ENCODE data around the gene PLA1A.

Gene PLA1A

DNA sequence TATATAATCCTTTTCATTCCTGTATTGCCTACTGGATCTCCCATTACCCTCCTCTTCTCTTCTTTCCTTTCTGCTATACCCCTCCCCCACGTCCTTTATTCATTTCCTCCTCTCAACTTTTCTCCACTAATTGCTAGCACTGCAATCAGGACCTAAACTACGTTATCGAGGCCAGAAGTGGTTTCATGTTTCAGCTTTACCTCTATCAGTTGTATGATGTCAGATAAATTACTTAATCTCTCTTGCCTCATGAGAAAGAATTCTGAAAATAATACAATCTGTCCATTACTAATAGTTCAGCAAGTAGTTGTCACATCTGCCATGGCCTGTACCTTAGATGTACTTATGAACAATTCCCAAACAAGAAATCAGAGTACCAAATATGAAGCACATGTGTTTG is 52.1 kb downstream of the PLA1A start:
- H3K4me3 ChIP-seq (ENCODE audit: control insufficient read depth in 1 of 7, extremely low read depth in 1 of 7, insufficient read depth in 4 of 7, low read depth in 2 of 7, low read length in 6 of 7): no peak overlapping the region
- H3K27ac ChIP-seq (ENCODE audit: insufficient read depth in 1 of 2, low read depth in 1 of 2, low read length in 2 of 2, poor library complexity in 1 of 2, severe bottlenecking in 2 of 2): no peak overlapping the region
- H3K4me1 ChIP-seq (ENCODE audit: control extremely low read depth in 1 of 4, control insufficient read depth in 4 of 4, insufficient read depth in 4 of 4, low read length in 3 of 4): peaks cover 0 to 7% (median 2%) of the 10 kb centered on the region in 4 experiments
- DNase-seq: no peak
- POLR2A ChIA-PET: no interaction called here
- CTCF ChIA-PET: interaction anchor here (1.6 kb wide), 1 partner anchor 26 kb away, joined by 3 read pairs; no protein-coding TSS in a partner anchor
- no peaks in the 10 kb centered on the region for H3K27me3 ChIP-seq (replicated peaks in 2 of 5; ENCODE audit: control insufficient read depth in 4 of 5, insufficient read depth in 5 of 5, low read length in 4 of 5)
- H3K36me3 ChIP-seq (ENCODE audit: control insufficient read depth in 4 of 4, insufficient read depth in 4 of 4, low read length in 3 of 4): peaks cover 0 to 4% (median 0%) of the 10 kb centered on the region in 4 experiments
- WGBS (ENCODE audit: insufficient coverage): no CpG with 5 or more reads among the region's 3 CpGs
- H3K9me3 ChIP-seq (ENCODE audit: control extremely low read depth in 1 of 5, control insufficient read depth in 4 of 5, insufficient read depth in 2 of 5, low read depth in 1 of 5, low read length in 4 of 5): no peaks in the 10 kb centered on the region

DNA sequence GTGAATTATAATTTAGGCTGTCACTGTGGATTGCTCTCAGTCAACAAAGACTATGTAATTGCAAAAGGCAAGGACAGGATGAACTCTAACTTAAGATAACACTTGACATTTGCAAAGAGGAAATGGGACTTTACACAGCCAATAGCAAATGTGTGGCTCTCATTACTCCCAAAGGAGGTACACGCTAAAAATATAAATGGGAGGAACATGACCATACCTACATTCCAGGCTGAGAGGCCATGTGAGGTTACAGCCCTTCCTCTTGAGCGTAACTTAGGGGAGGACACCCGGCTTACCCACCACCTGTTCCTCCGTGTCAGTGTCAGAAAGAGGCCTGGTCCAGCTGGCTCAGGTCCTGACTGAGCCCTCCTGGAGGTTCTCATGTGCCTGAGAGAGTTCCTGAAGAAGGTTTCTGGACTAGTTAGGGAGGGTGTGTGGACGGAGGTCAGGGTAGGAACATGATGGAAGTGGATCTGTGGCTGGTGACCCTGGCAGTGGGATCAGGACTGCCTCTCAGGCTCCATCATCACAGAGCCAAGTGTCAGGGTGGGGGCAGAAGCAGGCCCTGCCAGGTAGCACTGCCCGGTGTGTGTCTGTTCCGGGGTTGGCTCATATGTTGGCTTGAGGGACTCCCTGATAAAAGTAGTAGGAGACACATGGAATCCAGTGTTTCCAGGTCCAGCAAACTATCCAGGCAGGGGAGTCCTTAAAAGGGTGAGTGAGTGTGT is 54.8 kb downstream of the PLA1A start:
- Histone ChIP-seq H3K27ac (ENCODE audit: insufficient read depth in 1 of 2, low read depth in 1 of 2, low read length in 2 of 2, poor library complexity in 1 of 2, severe bottlenecking in 2 of 2) (no peak overlapping the region), H3K4me1 (ENCODE audit: control extremely low read depth in 1 of 4, control insufficient read depth in 4 of 4, insufficient read depth in 4 of 4, low read length in 3 of 4) (peaks cover 0 to 9% (median 2%) of the 10 kb centered on the region in 4 experiments), H3K9me3 (ENCODE audit: control extremely low read depth in 1 of 5, control insufficient read depth in 4 of 5, insufficient read depth in 2 of 5, low read depth in 1 of 5, low read length in 4 of 5) (no peaks in the 10 kb centered on the region), H3K4me3 (ENCODE audit: control insufficient read depth in 1 of 7, extremely low read depth in 1 of 7, insufficient read depth in 4 of 7, low read depth in 2 of 7, low read length in 6 of 7) (no peak overlapping the region), H3K36me3 (ENCODE audit: control insufficient read depth in 4 of 4, insufficient read depth in 4 of 4, low read length in 3 of 4) (peaks cover 0 to 4% (median 0%) of the 10 kb centered on the region in 4 experiments), H3K27me3 (replicated peaks in 2 of 5; ENCODE audit: control insufficient read depth in 4 of 5, insufficient read depth in 5 of 5, low read length in 4 of 5) (no peaks in the 10 kb centered on the region)
- POLR2A ChIA-PET: no interaction called here
- WGBS (ENCODE audit: insufficient coverage): 89% methylated on average over 5 of the region's 7 CpGs
- no peak for DNase-seq
- CTCF ChIA-PET: interaction anchor here (1.2 kb wide), 1 partner anchor 9 kb away, joined by 4 read pairs; no protein-coding TSS in a partner anchor

DNA sequence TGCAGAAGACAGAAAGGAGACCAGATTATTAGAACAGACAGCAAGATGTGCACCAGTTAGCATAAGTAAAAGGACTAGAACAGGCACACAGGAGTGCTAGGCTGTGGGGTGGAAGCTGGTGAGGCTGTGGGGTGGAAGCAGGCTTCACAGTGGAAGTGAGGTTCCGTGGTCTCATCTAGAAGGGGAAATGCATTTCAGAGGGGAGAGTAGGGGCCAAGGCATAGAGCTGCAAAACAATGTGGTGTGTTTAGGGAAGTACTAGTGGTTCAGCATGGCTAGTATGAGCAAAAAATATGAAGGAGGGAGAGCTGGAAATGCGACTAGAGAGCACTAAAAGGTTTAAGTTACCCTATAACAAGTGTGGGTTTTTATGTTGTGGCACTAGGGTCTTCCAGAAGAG is 56.2 kb downstream of the PLA1A start:
- Histone ChIP-seq H3K4me1 (ENCODE audit: control extremely low read depth in 1 of 4, control insufficient read depth in 4 of 4, insufficient read depth in 4 of 4, low read length in 3 of 4) (peaks cover 0 to 22% (median 10%) of the 10 kb centered on the region in 4 experiments), H3K4me3 (ENCODE audit: control insufficient read depth in 1 of 7, extremely low read depth in 1 of 7, insufficient read depth in 4 of 7, low read depth in 2 of 7, low read length in 6 of 7) (no peak overlapping the region), H3K36me3 (ENCODE audit: control insufficient read depth in 4 of 4, insufficient read depth in 4 of 4, low read length in 3 of 4) (no peaks in the 10 kb centered on the region), H3K9me3 (ENCODE audit: control extremely low read depth in 1 of 5, control insufficient read depth in 4 of 5, insufficient read depth in 2 of 5, low read depth in 1 of 5, low read length in 4 of 5) (no peaks in the 10 kb centered on the region), H3K27me3 (replicated peaks in 2 of 5; ENCODE audit: control insufficient read depth in 4 of 5, insufficient read depth in 5 of 5, low read length in 4 of 5) (no peaks in the 10 kb centered on the region), H3K27ac (ENCODE audit: insufficient read depth in 1 of 2, low read depth in 1 of 2, low read length in 2 of 2, poor library complexity in 1 of 2, severe bottlenecking in 2 of 2) (no peak overlapping the region)
- DNase-seq: peak in 2 of 3 donors; percentile 45 to 56
- ChIA-PET CTCF (interaction anchor here (1.2 kb wide), 1 partner anchor 14 kb away, joined by 3 read pairs; no protein-coding TSS in a partner anchor), POLR2A (no interaction called here)
- WGBS (ENCODE audit: insufficient coverage): 0% methylated on average over 2 of the region's 2 CpGs

DNA sequence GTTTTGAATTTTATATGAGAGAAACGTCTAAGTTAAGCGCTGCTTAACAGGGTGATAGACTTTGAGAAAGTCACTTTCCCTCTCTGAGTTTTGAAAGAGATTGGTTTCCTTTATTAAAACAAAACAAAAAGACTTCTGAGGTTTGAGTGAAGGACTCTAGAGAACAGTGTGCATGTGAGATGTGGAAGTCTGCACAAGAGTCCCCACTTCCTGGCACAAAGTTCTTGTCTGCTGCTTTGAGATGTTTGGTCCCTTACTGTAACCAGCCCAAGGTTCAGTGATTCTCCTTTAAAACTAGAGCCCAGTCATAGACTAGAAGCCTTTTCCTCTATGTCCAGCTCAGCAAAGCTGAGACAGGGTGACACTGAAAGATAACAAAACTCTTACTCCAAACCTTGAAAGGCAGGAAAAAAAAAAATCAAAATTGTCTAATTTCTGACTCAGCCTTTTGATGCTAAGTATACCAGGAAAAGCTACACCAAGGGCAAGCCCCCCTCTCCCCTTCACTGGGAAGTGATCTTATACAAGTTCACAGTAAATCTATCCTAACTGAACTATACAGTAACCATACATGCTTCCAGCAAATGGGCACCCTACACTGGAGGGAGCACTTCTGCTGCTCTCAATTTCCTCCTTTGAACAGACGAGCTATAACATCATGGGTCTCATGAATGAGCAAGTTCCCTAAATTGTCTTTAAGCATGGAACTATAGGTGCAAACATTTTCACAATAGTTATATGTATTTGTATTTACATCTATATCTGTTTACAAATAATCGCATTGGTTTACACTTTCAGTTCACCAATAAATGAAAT is 60.4 kb downstream of the PLA1A start:
- H3K4me1 ChIP-seq (ENCODE audit: control extremely low read depth in 1 of 4, control insufficient read depth in 4 of 4, insufficient read depth in 4 of 4, low read length in 3 of 4): peaks cover 0 to 37% (median 10%) of the 10 kb centered on the region in 4 experiments
- H3K9me3 ChIP-seq (ENCODE audit: control extremely low read depth in 1 of 5, control insufficient read depth in 4 of 5, insufficient read depth in 2 of 5, low read depth in 1 of 5, low read length in 4 of 5): no peaks in the 10 kb centered on the region
- H3K27ac ChIP-seq (ENCODE audit: insufficient read depth in 1 of 2, low read depth in 1 of 2, low read length in 2 of 2, poor library complexity in 1 of 2, severe bottlenecking in 2 of 2): no peak overlapping the region
- WGBS (ENCODE audit: insufficient coverage): no CpG with 5 or more reads among the region's 4 CpGs
- ChIA-PET CTCF (interaction anchor here (0.9 to 1.4 kb wide), 4 partner anchors 15 to 31 kb away, joined by 3 to 4 read pairs (median 3); no protein-coding TSS in a partner anchor), POLR2A (no interaction called here)
- peak in 1 of 3 donors; percentile 17 for DNase-seq
- no peaks in the 10 kb centered on the region for H3K36me3 ChIP-seq (ENCODE audit: control insufficient read depth in 4 of 4, insufficient read depth in 4 of 4, low read length in 3 of 4)
- no peak overlapping the region for H3K4me3 ChIP-seq (ENCODE audit: control insufficient read depth in 1 of 7, extremely low read depth in 1 of 7, insufficient read depth in 4 of 7, low read depth in 2 of 7, low read length in 6 of 7)
- no peaks in the 10 kb centered on the region for H3K27me3 ChIP-seq (replicated peaks in 2 of 5; ENCODE audit: control insufficient read depth in 4 of 5, insufficient read depth in 5 of 5, low read length in 4 of 5)

GRCh38 chr3:119658994-119659393 is 61.3 kb downstream of the PLA1A start:
- POLR2A ChIA-PET: no interaction called here
- no peak for DNase-seq
- H3K4me3 ChIP-seq (ENCODE audit: control insufficient read depth in 1 of 7, extremely low read depth in 1 of 7, insufficient read depth in 4 of 7, low read depth in 2 of 7, low read length in 6 of 7): no peak overlapping the region

DNA sequence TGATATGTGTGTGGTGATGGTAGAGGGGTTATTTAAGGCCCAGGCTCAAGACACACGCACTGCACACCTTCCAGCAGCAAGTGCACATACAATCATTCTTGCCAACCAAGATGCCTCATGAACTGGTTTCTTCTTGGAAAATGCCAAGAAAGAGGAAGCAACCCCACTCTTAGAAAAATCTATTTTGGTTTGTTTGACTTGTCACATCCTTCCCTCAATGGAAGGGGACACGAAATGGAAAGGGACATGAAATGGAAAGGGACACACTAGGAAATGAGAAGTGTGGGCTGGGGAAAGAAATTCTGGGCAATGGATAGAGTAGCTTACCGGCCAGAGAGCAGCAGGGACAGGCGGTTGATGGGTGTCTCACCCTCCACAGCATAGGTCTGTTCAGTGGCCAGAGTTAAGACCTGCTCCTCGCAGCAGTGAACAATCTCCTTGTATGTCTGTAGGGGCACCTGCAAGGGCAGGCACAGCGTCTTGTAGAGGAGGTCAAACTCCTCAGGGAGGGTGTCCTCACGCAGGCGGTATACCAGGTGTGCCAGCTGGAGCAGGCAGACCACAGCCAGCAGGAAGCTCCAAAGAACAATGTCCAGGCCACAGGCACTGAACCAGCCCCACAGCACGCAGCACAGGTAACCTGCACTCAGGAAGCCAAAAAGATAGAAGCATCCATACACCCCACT is 62.1 kb downstream of the PLA1A start:
- POLR2A ChIA-PET: no interaction called here
- no peaks in the 10 kb centered on the region for H3K36me3 ChIP-seq (ENCODE audit: control insufficient read depth in 4 of 4, insufficient read depth in 4 of 4, low read length in 3 of 4)
- H3K27me3 ChIP-seq (replicated peaks in 2 of 5; ENCODE audit: control insufficient read depth in 4 of 5, insufficient read depth in 5 of 5, low read length in 4 of 5): no peaks in the 10 kb centered on the region
- WGBS (ENCODE audit: insufficient coverage): 72% methylated on average over 8 of the region's 9 CpGs
- H3K4me3 ChIP-seq (ENCODE audit: control insufficient read depth in 1 of 7, extremely low read depth in 1 of 7, insufficient read depth in 4 of 7, low read depth in 2 of 7, low read length in 6 of 7): no peak overlapping the region
- no peaks in the 10 kb centered on the region for H3K9me3 ChIP-seq (ENCODE audit: control extremely low read depth in 1 of 5, control insufficient read depth in 4 of 5, insufficient read depth in 2 of 5, low read depth in 1 of 5, low read length in 4 of 5)
- CTCF ChIA-PET: interaction anchor here (0.6 to 1.3 kb wide), 2 partner anchors 78 to 161 kb away, joined by 3 to 4 read pairs; no protein-coding TSS in a partner anchor
- H3K4me1 ChIP-seq (ENCODE audit: control extremely low read depth in 1 of 4, control insufficient read depth in 4 of 4, insufficient read depth in 4 of 4, low read length in 3 of 4): peaks cover 0 to 34% (median 8%) of the 10 kb centered on the region in 4 experiments
- no peak overlapping the region for H3K27ac ChIP-seq (ENCODE audit: insufficient read depth in 1 of 2, low read depth in 1 of 2, low read length in 2 of 2, poor library complexity in 1 of 2, severe bottlenecking in 2 of 2)
- DNase-seq: peak in 2 of 3 donors; percentile 12 to 19

More at GRCh38 chr3:119658994-119659393, 61.3 kb downstream of the PLA1A start:
- CTCF ChIA-PET: interaction anchor here (1.1 to 1.3 kb wide), 2 partner anchors 32 to 77 kb away, joined by 3 to 4 read pairs; no protein-coding TSS in a partner anchor
- Histone ChIP-seq H3K27ac (ENCODE audit: insufficient read depth in 1 of 2, low read depth in 1 of 2, low read length in 2 of 2, poor library complexity in 1 of 2, severe bottlenecking in 2 of 2) (no peak overlapping the region), H3K4me1 (ENCODE audit: control extremely low read depth in 1 of 4, control insufficient read depth in 4 of 4, insufficient read depth in 4 of 4, low read length in 3 of 4) (peaks cover 0 to 33% (median 9%) of the 10 kb centered on the region in 4 experiments), H3K9me3 (ENCODE audit: control extremely low read depth in 1 of 5, control insufficient read depth in 4 of 5, insufficient read depth in 2 of 5, low read depth in 1 of 5, low read length in 4 of 5) (no peaks in the 10 kb centered on the region), H3K36me3 (ENCODE audit: control insufficient read depth in 4 of 4, insufficient read depth in 4 of 4, low read length in 3 of 4) (no peaks in the 10 kb centered on the region), H3K27me3 (replicated peaks in 2 of 5; ENCODE audit: control insufficient read depth in 4 of 5, insufficient read depth in 5 of 5, low read length in 4 of 5) (no peaks in the 10 kb centered on the region)
- WGBS (ENCODE audit: insufficient coverage): 100% methylated on average over 2 of the region's 2 CpGs
